ENCODE data around the gene TMEM161A. TPM values are rescaled to one million over a fixed set of nuclear protein-coding genes. Genes with fewer than 3 reads are reported as not detected.

The TMEM161A gene
- total and polyA plus RNA-seq, 2 of the 13 experiments (the other 11 are each of a cell fraction or from before 2014, with no cell fraction given): 25.9 to 31.4 TPM

- TF ChIP-seq SALL1 (CRISPR knock-in tag; IDR thresholded peaks at IDR 0.05): peak; percentile 41; the same call in 1 of the 2 replicates
- TF ChIP-seq, protein P1, sequence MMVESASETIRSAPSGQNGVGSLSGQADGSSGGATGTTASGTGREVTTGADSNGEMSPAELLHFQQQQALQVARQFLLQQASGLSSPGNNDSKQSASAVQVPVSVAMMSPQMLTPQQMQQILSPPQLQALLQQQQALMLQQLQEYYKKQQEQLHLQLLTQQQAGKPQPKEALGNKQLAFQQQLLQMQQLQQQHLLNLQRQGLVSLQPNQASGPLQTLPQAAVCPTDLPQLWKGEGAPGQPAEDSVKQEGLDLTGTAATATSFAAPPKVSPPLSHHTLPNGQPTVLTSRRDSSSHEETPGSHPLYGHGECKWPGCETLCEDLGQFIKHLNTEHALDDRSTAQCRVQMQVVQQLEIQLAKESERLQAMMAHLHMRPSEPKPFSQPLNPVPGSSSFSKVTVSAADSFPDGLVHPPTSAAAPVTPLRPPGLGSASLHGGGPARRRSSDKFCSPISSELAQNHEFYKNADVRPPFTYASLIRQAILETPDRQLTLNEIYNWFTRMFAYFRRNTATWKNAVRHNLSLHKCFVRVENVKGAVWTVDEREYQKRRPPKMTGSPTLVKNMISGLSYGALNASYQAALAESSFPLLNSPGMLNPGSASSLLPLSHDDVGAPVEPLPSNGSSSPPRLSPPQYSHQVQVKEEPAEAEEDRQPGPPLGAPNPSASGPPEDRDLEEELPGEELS (CRISPR knock-in tag; IDR thresholded peaks at IDR 0.05): no peak
- TF ChIP-seq HNRNPL (IDR thresholded peaks at IDR 0.05; ENCODE audit: low read depth, low read length): no peak
- TF ChIP-seq ZNF207 (IDR thresholded peaks at IDR 0.05; ENCODE audit: borderline replicate concordance): no peak
- TF ChIP-seq ISL2 (CRISPR knock-in tag; IDR thresholded peaks at IDR 0.05): no peak
- TF ChIP-seq RARA (CRISPR knock-in tag; IDR thresholded peaks at IDR 0.05): no peak
- TF ChIP-seq NFYB (CRISPR knock-in tag; IDR thresholded peaks at IDR 0.05): peak; percentile 63
- TF ChIP-seq ZNF883 (CRISPR knock-in tag; IDR thresholded peaks at IDR 0.05; ENCODE audit: not compliant biosample characterization): no peak
- TF ChIP-seq TSC22D2 (CRISPR knock-in tag; IDR thresholded peaks at IDR 0.05; ENCODE audit: borderline replicate concordance): no peak
- TF ChIP-seq AGO1 (IDR thresholded peaks at IDR 0.05; ENCODE audit: low read depth, low read length, poor library complexity, severe bottlenecking): peak; percentile 83
- TF ChIP-seq SOX5 (CRISPR knock-in tag; IDR thresholded peaks at IDR 0.05; ENCODE audit: borderline replicate concordance): no peak
- TF ChIP-seq SMC3 (IDR thresholded peaks at IDR 0.05; ENCODE audit: low read length): peak; percentile 53
- no peak for TF ChIP-seq MAZ (IDR thresholded peaks at IDR 0.05; ENCODE audit: borderline replicate concordance, low read depth, low read length)
- TF ChIP-seq MAZ (CRISPR knock-in tag; IDR thresholded peaks at IDR 0.05; ENCODE audit: low read depth): no peak
- TF ChIP-seq, protein P2, sequence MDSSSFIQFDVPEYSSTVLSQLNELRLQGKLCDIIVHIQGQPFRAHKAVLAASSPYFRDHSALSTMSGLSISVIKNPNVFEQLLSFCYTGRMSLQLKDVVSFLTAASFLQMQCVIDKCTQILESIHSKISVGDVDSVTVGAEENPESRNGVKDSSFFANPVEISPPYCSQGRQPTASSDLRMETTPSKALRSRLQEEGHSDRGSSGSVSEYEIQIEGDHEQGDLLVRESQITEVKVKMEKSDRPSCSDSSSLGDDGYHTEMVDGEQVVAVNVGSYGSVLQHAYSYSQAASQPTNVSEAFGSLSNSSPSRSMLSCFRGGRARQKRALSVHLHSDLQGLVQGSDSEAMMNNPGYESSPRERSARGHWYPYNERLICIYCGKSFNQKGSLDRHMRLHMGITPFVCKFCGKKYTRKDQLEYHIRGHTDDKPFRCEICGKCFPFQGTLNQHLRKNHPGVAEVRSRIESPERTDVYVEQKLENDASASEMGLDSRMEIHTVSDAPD (CRISPR knock-in tag; IDR thresholded peaks at IDR 0.05): no peak
- no peak for TF ChIP-seq ZNF143 (CRISPR knock-in tag; IDR thresholded peaks at IDR 0.05)
- peak; percentile 55; the same call in 1 of the 2 replicates for TF ChIP-seq KDM2A (CRISPR knock-in tag; IDR thresholded peaks at IDR 0.05; ENCODE audit: borderline replicate concordance, low read depth)
- peak; percentile 41; the same call in 1 of the 2 replicates for TF ChIP-seq ZFX (CRISPR knock-in tag; IDR thresholded peaks at IDR 0.05; ENCODE audit: low read depth)
These were observed 25.1 kb downstream of the TMEM161A start (continued) for GRCh38 chr19:19113040-19113626.
